IPS-18c (cell line): ENCODE measurements around the gene EBF3.

ENCODE experiments used
- H3K4me3 ChIP-seq: 2 replicates; pipeline ENCODE4 v1.7.0; 2013; ENCODE audit warnings: low read depth, mild to moderate bottlenecking, low read length, moderate library complexity; ENCODE audit not compliant: insufficient read depth
- H3K9me3 ChIP-seq: one replicate; pipeline ENCODE4 v1.6.1; 2013; ENCODE audit warnings: mild to moderate bottlenecking, low read length, moderate library complexity; ENCODE audit not compliant: control insufficient read depth, insufficient read depth

EBF3 gene

GRCh38 chr10:129833994-129834739 is 129.9 kb downstream of the EBF3 start:
- H3K9me3 ChIP-seq, result no peaks in the 10 kb centered on the region

GRCh38 chr10:129833468-129833950 is 130.6 kb downstream of the EBF3 start:
- H3K4me3 ChIP-seq, result no peak overlapping the region
- no peaks in the 10 kb centered on the region for H3K9me3 ChIP-seq

More at GRCh38 chr10:129833994-129834739, 129.9 kb downstream of the EBF3 start:
- no peak overlapping the region for H3K4me3 ChIP-seq

GRCh38 chr10:129832573-129833467 is 131.3 kb downstream of the EBF3 start:
- H3K9me3 ChIP-seq, result no peaks in the 10 kb centered on the region
- no peak overlapping the region for H3K4me3 ChIP-seq

- Histone ChIP-seq H3K4me3 (no peak overlapping the region), H3K9me3 (no peaks in the 10 kb centered on the region)
Observed at GRCh38 chr10:129831150-129831549, 132.9 kb downstream of the EBF3 start.

GRCh38 chr10:129825826-129826225 is 138.2 kb downstream of the EBF3 start:
- no peak overlapping the region for H3K4me3 ChIP-seq

GRCh38 chr10:129825221-129825620 is 138.9 kb downstream of the EBF3 start:
- H3K9me3 ChIP-seq, result no peaks in the 10 kb centered on the region
- no peak overlapping the region for H3K4me3 ChIP-seq

More at GRCh38 chr10:129825826-129826225, 138.2 kb downstream of the EBF3 start:
- H3K9me3 ChIP-seq, result no peaks in the 10 kb centered on the region

- no peak overlapping the region for H3K4me3 ChIP-seq
- H3K9me3 ChIP-seq, result peaks cover 7% of the 10 kb centered on the region
Observed at GRCh38 chr10:129820451-129820850, 143.6 kb downstream of the EBF3 start.

- Histone ChIP-seq H3K4me3 (no peak overlapping the region), H3K9me3 (peaks cover 7% of the 10 kb centered on the region)
Observed at GRCh38 chr10:129816656-129817045, 147.4 kb downstream of the EBF3 start.

- Histone ChIP-seq H3K4me3 (no peak overlapping the region), H3K9me3 (peaks cover 7% of the 10 kb centered on the region)
Observed at GRCh38 chr10:129815898-129816655, 148.0 kb downstream of the EBF3 start.

- Histone ChIP-seq H3K4me3 (no peak overlapping the region), H3K9me3 (peaks cover 7% of the 10 kb centered on the region)
Observed at GRCh38 chr10:129814681-129815646, 149.1 kb downstream of the EBF3 start.

GRCh38 chr10:129812398-129812797 is 151.7 kb downstream of the EBF3 start:
- Histone ChIP-seq H3K9me3 (peaks cover 2% of the 10 kb centered on the region), H3K4me3 (no peak overlapping the region)

GRCh38 chr10:129811208-129811607 is 152.9 kb downstream of the EBF3 start:
- H3K4me3 ChIP-seq, result no peak overlapping the region
- H3K9me3 ChIP-seq, result peaks cover 1% of the 10 kb centered on the region

GRCh38 chr10:129809841-129810240 is 154.2 kb downstream of the EBF3 start:
- Histone ChIP-seq H3K4me3 (no peak overlapping the region), H3K9me3 (no peaks in the 10 kb centered on the region)

- no peak overlapping the region for H3K4me3 ChIP-seq
- no peaks in the 10 kb centered on the region for H3K9me3 ChIP-seq
Observed at GRCh38 chr10:129809431-129809830, 154.6 kb downstream of the EBF3 start.

- no peak overlapping the region for H3K4me3 ChIP-seq
- H3K9me3 ChIP-seq, result no peaks in the 10 kb centered on the region
Observed at GRCh38 chr10:129808092-129808983, 155.7 kb downstream of the EBF3 start.
